Neutrophil (primary cell): ENCODE measurements around the gene ANKMY1.

Experiments
- H3K27ac ChIP-seq: fragments of 200-600 bp; sonication (generic); 2 replicates; pipeline ENCODE4 v1.5.1; 2016; ENCODE audit warnings: mild to moderate bottlenecking, moderate library complexity
- H3K27me3 ChIP-seq: fragments of 200-600 bp; sonication (generic); 2 replicates; pipeline ENCODE4 v1.6.0; 2016; ENCODE audit warnings: mild to moderate bottlenecking
- H3K36me3 ChIP-seq: fragments of 200-600 bp; sonication (generic); 2 replicates; pipeline ENCODE4 v1.5.1; 2017
- H3K4me1 ChIP-seq, 2 experiments: fragments of 200-600 bp in 1 of 2; sonication (generic) in 1 of 2; 1 replicate in 1 of 2; 2 replicates in 1 of 2; pipeline versions ENCODE4 v1.5.1 to v1.6.1; 2013 to 2016; ENCODE audit warnings: low read depth in 1 of 2, low read length in 1 of 2, mild to moderate bottlenecking in 1 of 2, moderate library complexity in 1 of 2; ENCODE audit not compliant: control insufficient read depth in 1 of 2, insufficient read depth in 1 of 2
- H3K4me3 ChIP-seq, 2 experiments: fragments of 200-600 bp in 1 of 2; sonication (generic) in 1 of 2; 1 replicate in 1 of 2; 2 replicates in 1 of 2; pipeline ENCODE4 v1.5.1; 2013 to 2016; ENCODE audit warnings: low read depth in 1 of 2, low read length in 1 of 2, mild to moderate bottlenecking in 1 of 2, moderate library complexity in 1 of 2
- H3K9me3 ChIP-seq: fragments of 200-600 bp; sonication (generic); 2 replicates; pipeline ENCODE4 v1.5.1; 2016
- CTCF ChIP-seq: fragments of 200-600 bp; sonication (generic); IDR thresholded peaks from 2 replicates; pipeline ENCODE4 v1.5.1; 2016; ENCODE audit warnings: antibody characterized with exemption

Gene ANKMY1

GRCh38 chr2:240569998-240570530, 12.3 kb upstream of the ANKMY1 start:
- Histone ChIP-seq H3K27ac (peak overlapping the region; percentile 90), H3K9me3 (no peaks in the 10 kb centered on the region), H3K27me3 (no peaks in the 10 kb centered on the region), H3K4me1 (peaks cover 53 to 60% of the 10 kb centered on the region in 2 experiments), H3K4me3 (peak overlapping the region; percentile 65 to 75), H3K36me3 (peaks cover 48% of the 10 kb centered on the region)
- TF ChIP-seq CTCF, result no peak

- Histone ChIP-seq H3K27me3 (no peaks in the 10 kb centered on the region), H3K36me3 (peaks cover 43% of the 10 kb centered on the region), H3K4me1 (peaks cover 58 to 65% of the 10 kb centered on the region in 2 experiments), H3K9me3 (no peaks in the 10 kb centered on the region), H3K27ac (peak overlapping the region; percentile 90), H3K4me3 (peak overlapping the region; percentile 65 to 75)
- TF ChIP-seq CTCF, result no peak
Measured at GRCh38 chr2:240569523-240569997, 11.8 kb upstream of the ANKMY1 start.

- no peak for TF ChIP-seq CTCF
- H3K4me3 ChIP-seq, result peak overlapping the region; percentile 65 to 75
- peak overlapping the region; percentile 90 for H3K27ac ChIP-seq
- no peaks in the 10 kb centered on the region for H3K9me3 ChIP-seq
- H3K4me1 ChIP-seq, result peaks cover 64 to 72% of the 10 kb centered on the region in 2 experiments
- peaks cover 36% of the 10 kb centered on the region for H3K36me3 ChIP-seq
- H3K27me3 ChIP-seq, result no peaks in the 10 kb centered on the region
Measured at GRCh38 chr2:240568678-240569522, 11.1 kb upstream of the ANKMY1 start.

- H3K4me3 ChIP-seq, result peak within 1 kb of the TSS; percentile 81 to 82
- H3K9me3 ChIP-seq, result no peaks in the 10 kb centered on the region
- H3K27ac ChIP-seq, result peak within 1 kb of the TSS; percentile 100
- H3K36me3 ChIP-seq, result peaks cover 28% of the 10 kb centered on the region
- H3K27me3 ChIP-seq, result no peaks in the 10 kb centered on the region
- no peak for TF ChIP-seq CTCF
- peaks cover 73 to 80% of the 10 kb centered on the region in 2 experiments for H3K4me1 ChIP-seq
Measured at GRCh38 chr2:240567872-240568677, 10.3 kb upstream of the ANKMY1 start, which contains the start of gene RNPEPL1. TSS of gene RNPEPL1 (plus strand) at chr2:240568484. CDS start at chr2:240568587, 103 bp downstream.

GRCh38 chr2:240567137-240567871, 9.5 kb upstream of the ANKMY1 start:
- Histone ChIP-seq H3K27me3 (no peaks in the 10 kb centered on the region), H3K27ac (peak overlapping the region; percentile 100), H3K4me3 (peak overlapping the region; percentile 81 to 82), H3K36me3 (peaks cover 20% of the 10 kb centered on the region), H3K9me3 (no peaks in the 10 kb centered on the region), H3K4me1 (peaks cover 80 to 88% of the 10 kb centered on the region in 2 experiments)
- TF ChIP-seq CTCF, result no peak
